Neural progenitor cell (in vitro differentiated cells): Measurements from ENCODE around the gene RELCH.

Experiments
- CTCF ChIP-seq: fragments of 200-600 bp; sonication (generic); IDR thresholded peaks from 2 replicates; pipeline ENCODE4 v1.5.1; 2017; ENCODE audit warnings: antibody characterized with exemption, mild to moderate bottlenecking
- EZH2 ChIP-seq: fragments of 200-600 bp; sonication (generic); IDR thresholded peaks from 2 replicates; pipeline ENCODE4 v1.6.1; 2017; ENCODE audit warnings: antibody characterized with exemption, mild to moderate bottlenecking, moderate library complexity
- EZH2phosphoT487 ChIP-seq: fragments of 200-600 bp; sonication (generic); IDR thresholded peaks from 2 replicates; pipeline ENCODE4 v1.6.1; 2017; ENCODE audit warnings: antibody characterized with exemption

GRCh38 chr18:62277045-62277444 lies 90.0 kb downstream of the RELCH start:
- TF ChIP-seq CTCF (no peak), EZH2phosphoT487 (no peak), EZH2 (no peak)
